ENCODE results near the gene KNCN. TPM values are rescaled to one million over a fixed set of nuclear protein-coding genes. Genes with fewer than 3 reads are reported as not detected.

KNCN gene
- total RNA-seq, 1 donor from 2014 or later, result not detected

DNA sequence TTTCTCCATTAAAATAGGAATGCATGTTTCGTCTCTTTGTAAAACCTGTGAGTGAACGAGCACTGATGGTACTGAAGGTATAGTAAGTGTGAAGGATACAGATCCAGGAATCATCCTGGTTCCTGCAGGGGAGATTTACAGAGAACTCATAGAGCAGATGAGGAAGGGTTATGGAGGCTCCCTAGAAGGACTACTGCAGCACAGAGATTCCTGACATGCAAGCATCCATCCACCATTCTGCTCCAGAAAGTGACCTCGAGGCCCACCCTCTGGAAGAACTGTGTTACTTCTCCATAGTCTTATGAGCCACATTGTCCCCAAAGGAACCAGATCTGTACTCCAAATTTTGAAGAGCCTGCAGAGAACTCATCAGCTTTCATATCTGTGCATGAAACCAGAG lies 38.1 kb upstream of the KNCN start:
- Mint-ChIP-seq H3K4me1 (ENCODE audit: low read depth, unreplicated experiment) (no peaks in the 10 kb centered on the region), H3K4me3 (ENCODE audit: unreplicated experiment) (no peak overlapping the region), H3K27me3 (ENCODE audit: low read depth, unreplicated experiment) (no peaks in the 10 kb centered on the region), H3K9me3 (ENCODE audit: unreplicated experiment) (peaks cover 25% of the 10 kb centered on the region), H3K27ac (ENCODE audit: unreplicated experiment) (no peak overlapping the region), H3K36me3 (ENCODE audit: low read depth, unreplicated experiment) (peaks cover 45% of the 10 kb centered on the region)
- H3K79me2 ChIP-seq (ENCODE audit: insufficient read depth, low read length), result no peaks in the 10 kb centered on the region
- H3K4me2 ChIP-seq (ENCODE audit: low read length), result no peak overlapping the region
- H3K9me3 ChIP-seq (ENCODE audit: insufficient read depth, low read depth, low read length), result no peaks in the 10 kb centered on the region
- H4K20me1 ChIP-seq (ENCODE audit: insufficient read depth, low read length), result no peaks in the 10 kb centered on the region
- TF ChIP-seq EZH2 (IDR thresholded peaks at IDR 0.05; ENCODE audit: insufficient read depth, low read length) (no peak), CTCF (IDR thresholded peaks at IDR 0.05; ENCODE audit: insufficient read depth, low read depth, low read length) (no peak)
- FAIRE-seq (no peak), DNase-seq (ENCODE audit: low read depth) (no peak)
- peaks cover 11% of the 10 kb centered on the region for H3K36me3 ChIP-seq (ENCODE audit: insufficient read depth, low read length)
- no peak overlapping the region for H3K27ac ChIP-seq (ENCODE audit: low read depth, low read length)
- no peaks in the 10 kb centered on the region for H3K4me1 ChIP-seq (ENCODE audit: insufficient read depth, low read length)
- no peak overlapping the region for H3K9ac ChIP-seq (ENCODE audit: low read length)
- H3K4me3 ChIP-seq (ENCODE audit: insufficient read depth, low read depth, low read length), result no peak overlapping the region
- H2AFZ ChIP-seq (ENCODE audit: low read depth, low read length), result no peak overlapping the region
- no peaks in the 10 kb centered on the region for H3K27me3 ChIP-seq (ENCODE audit: insufficient read depth, low read length)

GRCh38 chr1:46587069-46587468 lies 35.6 kb upstream of the KNCN start:
- H3K27me3 ChIP-seq (ENCODE audit: insufficient read depth, low read length), result no peaks in the 10 kb centered on the region
- no peaks in the 10 kb centered on the region for H3K9me3 ChIP-seq (ENCODE audit: insufficient read depth, low read depth, low read length)
- no peak overlapping the region for H2AFZ ChIP-seq (ENCODE audit: low read depth, low read length)
- DNase-seq (ENCODE audit: low read depth) (no peak), FAIRE-seq (no peak)
- no peaks in the 10 kb centered on the region for H3K27me3 Mint-ChIP-seq (ENCODE audit: low read depth, unreplicated experiment)
- no peak overlapping the region for H3K27ac ChIP-seq (ENCODE audit: low read depth, low read length)
- TF ChIP-seq EZH2 (IDR thresholded peaks at IDR 0.05; ENCODE audit: insufficient read depth, low read length) (no peak), CTCF (IDR thresholded peaks at IDR 0.05; ENCODE audit: insufficient read depth, low read depth, low read length) (no peak)
- H4K20me1 ChIP-seq (ENCODE audit: insufficient read depth, low read length), result no peaks in the 10 kb centered on the region
- no peak overlapping the region for H3K4me2 ChIP-seq (ENCODE audit: low read length)
- H3K9me3 Mint-ChIP-seq (ENCODE audit: unreplicated experiment), result peaks cover 25% of the 10 kb centered on the region
- H3K4me3 ChIP-seq (ENCODE audit: insufficient read depth, low read depth, low read length), result no peak overlapping the region
- H3K36me3 ChIP-seq (ENCODE audit: insufficient read depth, low read length), result peaks cover 11% of the 10 kb centered on the region
- no peaks in the 10 kb centered on the region for H3K4me1 ChIP-seq (ENCODE audit: insufficient read depth, low read length)
- H3K4me1 Mint-ChIP-seq (ENCODE audit: low read depth, unreplicated experiment), result no peaks in the 10 kb centered on the region
- no peak overlapping the region for H3K4me3 Mint-ChIP-seq (ENCODE audit: unreplicated experiment)
- H3K36me3 Mint-ChIP-seq (ENCODE audit: low read depth, unreplicated experiment), result peaks cover 51% of the 10 kb centered on the region
- no peak overlapping the region for H3K9ac ChIP-seq (ENCODE audit: low read length)
- H3K27ac Mint-ChIP-seq (ENCODE audit: unreplicated experiment), result no peak overlapping the region
- H3K79me2 ChIP-seq (ENCODE audit: insufficient read depth, low read length), result no peaks in the 10 kb centered on the region

DNA sequence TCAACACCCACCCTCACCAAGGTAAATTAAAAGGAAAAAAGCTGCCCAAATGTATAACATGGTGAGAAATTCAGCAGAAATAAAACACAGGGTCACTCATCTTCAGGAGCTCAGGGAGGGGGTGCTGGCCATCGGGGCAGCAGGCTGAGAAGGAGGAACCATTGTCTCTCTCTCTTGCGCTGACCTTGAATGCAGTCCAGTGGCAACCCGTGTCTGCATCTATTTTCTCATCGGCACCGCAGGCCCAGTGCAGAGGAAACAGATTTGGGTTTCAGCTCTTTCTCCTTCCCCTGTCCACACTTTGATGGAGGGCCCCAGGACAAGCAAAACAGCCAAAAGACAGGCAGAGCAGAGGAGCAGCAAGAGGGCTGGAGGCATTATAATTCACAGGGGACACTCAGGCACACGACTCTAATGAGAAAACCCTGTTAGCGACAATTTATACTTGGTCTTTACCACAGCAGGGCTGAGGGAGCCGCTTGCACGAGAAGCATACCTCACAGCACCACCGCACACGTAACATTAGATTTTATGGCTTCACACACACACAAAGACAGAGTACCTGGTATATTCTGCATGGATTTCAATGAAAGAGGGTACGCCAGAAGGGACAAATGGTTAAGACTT lies 34.0 kb upstream of the KNCN start:
- no peak overlapping the region for H3K9ac ChIP-seq (ENCODE audit: low read length)
- TF ChIP-seq CTCF (IDR thresholded peaks at IDR 0.05; ENCODE audit: insufficient read depth, low read depth, low read length), result no peak
- no peak for TF ChIP-seq EZH2 (IDR thresholded peaks at IDR 0.05; ENCODE audit: insufficient read depth, low read length)
- H3K27me3 Mint-ChIP-seq (ENCODE audit: low read depth, unreplicated experiment), result no peaks in the 10 kb centered on the region
- no peak overlapping the region for H2AFZ ChIP-seq (ENCODE audit: low read depth, low read length)
- FAIRE-seq (no peak), DNase-seq (ENCODE audit: low read depth) (no peak)
- no peaks in the 10 kb centered on the region for H3K4me1 ChIP-seq (ENCODE audit: insufficient read depth, low read length)
- no peak overlapping the region for H3K27ac ChIP-seq (ENCODE audit: low read depth, low read length)
- peaks cover 44% of the 10 kb centered on the region for H3K36me3 Mint-ChIP-seq (ENCODE audit: low read depth, unreplicated experiment)
- H3K36me3 ChIP-seq (ENCODE audit: insufficient read depth, low read length), result peaks cover 5% of the 10 kb centered on the region
- peaks cover 17% of the 10 kb centered on the region for H3K9me3 Mint-ChIP-seq (ENCODE audit: unreplicated experiment)
- no peaks in the 10 kb centered on the region for H3K79me2 ChIP-seq (ENCODE audit: insufficient read depth, low read length)
- H3K27ac Mint-ChIP-seq (ENCODE audit: unreplicated experiment), result no peak overlapping the region
- peaks cover 8% of the 10 kb centered on the region for H3K4me1 Mint-ChIP-seq (ENCODE audit: low read depth, unreplicated experiment)
- H3K27me3 ChIP-seq (ENCODE audit: insufficient read depth, low read length), result no peaks in the 10 kb centered on the region
- no peaks in the 10 kb centered on the region for H3K9me3 ChIP-seq (ENCODE audit: insufficient read depth, low read depth, low read length)
- no peaks in the 10 kb centered on the region for H4K20me1 ChIP-seq (ENCODE audit: insufficient read depth, low read length)
- H3K4me3 Mint-ChIP-seq (ENCODE audit: unreplicated experiment), result no peak overlapping the region
- no peak overlapping the region for H3K4me2 ChIP-seq (ENCODE audit: low read length)
- no peak overlapping the region for H3K4me3 ChIP-seq (ENCODE audit: insufficient read depth, low read depth, low read length)

Measured in astrocyte (in vitro differentiated cells and primary cell).